Heart left ventricle (tissue), 16 donors: Measurements from ENCODE around the gene OVCA2. TPM values are rescaled to one million over a fixed set of nuclear protein-coding genes. Genes with fewer than 3 reads are reported as not detected.

ENCODE experiments used
- ATAC-seq, 4 donors: fragments of 200-7000 bp; cut with Tn5 transposase; one replicate each; pipeline ENCODE4 v1.9.1; 2020 to 2022; ENCODE audit warnings: moderate library complexity in 4 of 4, mild to moderate bottlenecking in 3 of 4, moderate number of reproducible peaks in 1 of 4
- DNase-seq, 5 donors: peaks; one replicate each; pipeline ENCODE4 v3.0.0-alpha.2; 2020
- H3K27ac ChIP-seq, 12 donors: fragments of 200-600 bp; sonication (generic) in 4 of 12; one replicate each; pipeline versions ENCODE4 v1.5.0 to v1.8.0; 2016 to 2022; ENCODE audit warnings: mild to moderate bottlenecking in 2 of 12
- H3K27me3 ChIP-seq, 9 donors: fragments of 200-600 bp; sonication (generic) in 2 of 9; one replicate each; pipeline versions ENCODE4 v1.5.1 to v1.8.0; 2016 to 2022; ENCODE audit warnings: mild to moderate bottlenecking in 3 of 9
- H3K36me3 ChIP-seq, 9 donors: fragments of 200-600 bp; sonication (generic) in 2 of 9; one replicate each; pipeline versions ENCODE4 v1.5.0 to v1.8.0; 2018 to 2022; ENCODE audit warnings: mild to moderate bottlenecking in 2 of 9
- H3K4me1 ChIP-seq, 12 donors: fragments of 200-600 bp; sonication (generic) in 4 of 12; one replicate each; pipeline versions ENCODE4 v1.5.0 to v1.8.0; 2016 to 2022; ENCODE audit warnings: mild to moderate bottlenecking in 3 of 12
- H3K4me3 ChIP-seq, 12 donors: fragments of 200-600 bp; sonication (generic) in 4 of 12; one replicate each; pipeline versions ENCODE4 v1.5.0 to v1.8.0; 2017 to 2022; ENCODE audit warnings: mild to moderate bottlenecking in 9 of 12, moderate library complexity in 4 of 12
- H3K9me3 ChIP-seq, 12 donors: fragments of 200-600 bp; sonication (generic) in 4 of 12; one replicate each; pipeline versions ENCODE4 v1.5.0 to v1.8.0; 2016 to 2022; ENCODE audit warnings: mild to moderate bottlenecking in 1 of 12
- CTCF ChIP-seq, 12 donors: fragments of 200-600 bp; sonication (generic) in 4 of 12; IDR thresholded peaks; one replicate each; pipeline versions ENCODE4 v1.5.0 to v1.8.0; 2018 to 2022; ENCODE audit warnings: antibody characterized with exemption in 12 of 12, mild to moderate bottlenecking in 5 of 12
- POLR2A ChIP-seq, 2 donors: fragments of 450-650 bp; IDR thresholded peaks; one replicate each; pipeline ENCODE4 v1.6.1; 2017; ENCODE audit warnings: antibody characterized with exemption in 2 of 2, mild to moderate bottlenecking in 2 of 2, moderate library complexity in 2 of 2
- WGBS, 4 donors: extraction: QIAGEN DNeasy Blood & Tissue Kit in 2 of 4; methylation state at CpG; one replicate each; pipeline versions ENCODE4 v1.1.5 to v1.1.7; 2013 to 2018; 5-methylcytosine and 5-hydroxymethylcytosine counted together
- intact Hi-C, 10 donors: fragments of 100-400 bp; cut with DNase I; formaldehyde crosslinking; loops; one replicate each; pipeline versions ENCODE4 v1.11.1 to v1.14.2; 2022
- polyA plus RNA-seq, 2 donors: library from polyadenylated mRNA; stranded (reverse); fragments of 200-250 nt; gene quantifications; one replicate each; pipeline ENCODE4 v1.2.3, GENCODE V29; 2013
- total RNA-seq, 9 donors: library from RNA; depleted of rRNA in 2 of 9; stranded (reverse); fragments of >200 nt in 2 of 9; fragmentation: NEBNext Ultra II Directional in 3 of 9; extraction: Animal tissue kit (Norgen Biotek cat#: 25700) in 3 of 9; gene quantifications; one replicate each; pipeline versions ENCODE4 v1.1.0 to v1.2.4, GENCODE V29; 2016 to 2023
- donor health status: ischemic (EF 13 %, LVEDD 7.1; RV severe dilation, severe dysfunction).
- donor health status: healthy with polysubstance abuse.
- donor health status: DM: no; HTN: yes; CAD: no.
- donor health status: DM: no; HTN: no; CAD: no.
- donor health status: ischemic (EF 25% LVEDD 6.9; RV normal size, moderate dysfunction).
- donor health status: ischemic (EF 25% LVEDD 5.7; RV mildly dilated, moderate dysfunction).
- donor health status: healthy.
- donor health status: DM: yes; HTN: yes; CAD: no.
- donor health status: ischemic (EF 35%, LVEDD 5.7; RV mildly dilated, moderate dysfunction).
- donor health status: nonischemic (EF 11% LVEDD 7.7; RV severe dilation, severe dysfunction).
- donor health status: DM: yes; HTN: yes; CAD: no.
- donor health status: PGD.
- donor health status: ischemic (EF 29% LVEDD 5.4; RV normal size, mild dysfunction).
- donor health status: nonischemic (EF 23%, LVEDD 6.1; RV moderate dilation, normal function).

Gene OVCA2
- total and polyA plus RNA-seq, 11 donors, result 16.0 to 52.4 (median 22.0) TPM

GRCh38 chr17:2033153-2033552 lies 8.7 kb upstream of the OVCA2 start:
- intact Hi-C loops, result loop anchor here in 3 of 10 donors (10.0 kb wide), 3 partner anchors 298 to 468 kb away; partner anchors contain the start of gene PITPNA (in 1 of the 3)
- no peaks in the 10 kb centered on the region for H3K9me3 ChIP-seq
- no peak for DNase-seq
- WGBS, 4 donors, result 92 to 95% (median 94%) methylated on average over 7 of the region's 7 CpGs
- TF ChIP-seq POLR2A (IDR thresholded peaks at IDR 0.05) (no peak), CTCF (IDR thresholded peaks at IDR 0.05) (no peak)
- peaks cover 7 to 31% (median 19%) of the 10 kb centered on the region in 12 donors for H3K4me1 ChIP-seq
- peaks cover 0 to 4% (median 0%) of the 10 kb centered on the region in 9 donors for H3K27me3 ChIP-seq
- no peak overlapping the region for H3K4me3 ChIP-seq
- ATAC-seq, result no peak
- H3K27ac ChIP-seq, result no peak overlapping the region
- H3K36me3 ChIP-seq, result peaks cover 0 to 40% (median 34%) of the 10 kb centered on the region in 9 donors

DNA sequence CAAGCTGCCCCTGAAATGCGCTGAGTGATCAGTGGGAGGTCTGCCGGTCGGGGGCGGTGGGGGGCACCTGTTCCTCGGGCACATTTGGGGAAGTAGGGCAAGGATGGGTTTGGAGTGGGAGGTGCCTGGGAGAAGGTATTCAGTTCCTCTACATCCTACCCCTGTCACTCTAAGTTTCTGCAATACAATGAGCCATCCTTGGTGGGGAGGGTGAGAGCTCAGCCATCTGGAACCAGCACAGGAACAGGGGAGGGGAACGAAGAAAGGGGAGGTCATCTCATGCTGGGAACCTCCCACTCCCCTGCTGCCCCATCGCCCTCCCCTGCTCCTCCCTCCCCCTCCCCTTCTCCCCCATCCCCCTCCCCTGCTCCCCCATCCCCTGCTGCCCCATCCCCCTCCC lies 7.7 kb upstream of the OVCA2 start:
- ATAC-seq (no peak), DNase-seq (no peak)
- TF ChIP-seq POLR2A (IDR thresholded peaks at IDR 0.05) (no peak), CTCF (IDR thresholded peaks at IDR 0.05) (no peak)
- no peak overlapping the region for H3K27ac ChIP-seq
- intact Hi-C loops, result loop anchor here in 3 of 10 donors (10.0 kb wide), 3 partner anchors 299 to 469 kb away; partner anchors contain the start of gene PITPNA (in 1 of the 3)
- H3K4me1 ChIP-seq, result peaks cover 7 to 24% (median 18%) of the 10 kb centered on the region in 12 donors
- H3K27me3 ChIP-seq, result peaks cover 0 to 4% (median 0%) of the 10 kb centered on the region in 9 donors
- no peak overlapping the region for H3K4me3 ChIP-seq
- 86 to 90% (median 87%) methylated on average over 7 of the region's 7 CpGs for WGBS, 4 donors
- H3K36me3 ChIP-seq, result peaks cover 0 to 50% (median 36%) of the 10 kb centered on the region in 9 donors
- H3K9me3 ChIP-seq, result no peaks in the 10 kb centered on the region

GRCh38 chr17:2034806-2035540 lies 6.8 kb upstream of the OVCA2 start:
- intact Hi-C loops, result loop anchor here in 3 of 10 donors (10.0 kb wide), 3 partner anchors 300 to 470 kb away; partner anchors contain the start of gene PITPNA (in 1 of the 3)

More at GRCh38 chr17:2034806-2035540, 6.8 kb upstream of the OVCA2 start:
- no peak overlapping the region for H3K27ac ChIP-seq
- peaks cover 0 to 51% (median 37%) of the 10 kb centered on the region in 9 donors for H3K36me3 ChIP-seq
- H3K9me3 ChIP-seq, result no peaks in the 10 kb centered on the region
- no peak overlapping the region for H3K4me3 ChIP-seq
- no peak for DNase-seq
- ATAC-seq, result no peak
- no peak for TF ChIP-seq CTCF (IDR thresholded peaks at IDR 0.05)
- TF ChIP-seq POLR2A (IDR thresholded peaks at IDR 0.05), result no peak
- H3K4me1 ChIP-seq, result peaks cover 7 to 19% (median 14%) of the 10 kb centered on the region in 12 donors
- 59 to 89% (median 72%) methylated on average over 5 to 9 of the region's 9 CpGs for WGBS, 4 donors
- no peaks in the 10 kb centered on the region for H3K27me3 ChIP-seq
